A549 treated with AZD9567 at 1 μM for 4 hours (cell line): ENCODE data around the gene MMUT. TPM values are rescaled to one million over a fixed set of nuclear protein-coding genes. Genes with fewer than 3 reads are reported as not detected.

Source experiments
- total RNA-seq: library from RNA; stranded (reverse); fragments of 200-300 nt; extraction: Qiagen RNA extraction; gene quantifications from 5 replicates; pipeline ENCODE4 v1.2.3, GENCODE V29; 2022; ENCODE audit not compliant: insufficient read depth

The MMUT gene
- total RNA-seq = 3.4 to 6.5 TPM (median 5.9 TPM) in 5 replicates

GRCh38 chr6:49462927-49463611 lies at the start of gene MMUT, which contains the start of gene CENPQ:
Gene MMUT (minus strand): TSS chr6:49463253. CDS start chr6:49459466, 3,787 bp downstream.
Gene CENPQ (plus strand): TSS chr6:49463370. CDS start chr6:49470177, 6,807 bp downstream.

GRCh38 chr6:49499623-49500022 lies 36.6 kb upstream of the MMUT start, which contains the start of gene GLYATL3:
Gene GLYATL3 (plus strand): TSS chr6:49499923. CDS start chr6:49511991, 12,068 bp downstream.

Other genes with a start within 250 kb of the MMUT start
- 5.8 to 8.3 TPM (median 8.2 TPM) in 5 replicates for gene CENPQ, start 117 bp upstream of the MMUT start, total RNA-seq
- gene GLYATL3, start 36.7 kb upstream of the MMUT start, total RNA-seq = not detected in 5 replicates
- gene C6orf141, start 87.4 kb upstream of the MMUT start, total RNA-seq = 9.2 to 12.0 TPM (median 10.5 TPM) in 5 replicates
- gene RHAG, start 173.6 kb upstream of the MMUT start, total RNA-seq = 0.03 to 0.07 TPM (median 0.05 TPM) in 3 of 5 replicates, not detected in the others